Endometrial microvascular endothelial cells (primary cell): ENCODE results near the gene GNAI2. TPM values are rescaled to one million over a fixed set of nuclear protein-coding genes. Genes with fewer than 3 reads are reported as not detected.
"Not testable (repeated sequence)": the region's sequence is repeated elsewhere in the genome, so short reads cannot be mapped to it uniquely, and the experiment has no call there.

ENCODE experiments used
- in situ Hi-C: cut with HindIII; loops from 2 replicates; pipeline ENCODE4 v1.10.0; 2017; ENCODE audit warnings: low sequenced_read_pairs, low pct_unique_long_range_greater_than_20kb; ENCODE audit errors: inconsistent ontology term
- total RNA-seq: library from RNA; depleted of rRNA; stranded (reverse); fragments of >200 nt; gene quantifications from one replicate; pipeline ENCODE4 v1.2.3, GENCODE V29; 2015; ENCODE audit errors: inconsistent ontology term

Gene GNAI2
- total RNA-seq, 1 donor from 2014 or later: 611 TPM

DNA sequence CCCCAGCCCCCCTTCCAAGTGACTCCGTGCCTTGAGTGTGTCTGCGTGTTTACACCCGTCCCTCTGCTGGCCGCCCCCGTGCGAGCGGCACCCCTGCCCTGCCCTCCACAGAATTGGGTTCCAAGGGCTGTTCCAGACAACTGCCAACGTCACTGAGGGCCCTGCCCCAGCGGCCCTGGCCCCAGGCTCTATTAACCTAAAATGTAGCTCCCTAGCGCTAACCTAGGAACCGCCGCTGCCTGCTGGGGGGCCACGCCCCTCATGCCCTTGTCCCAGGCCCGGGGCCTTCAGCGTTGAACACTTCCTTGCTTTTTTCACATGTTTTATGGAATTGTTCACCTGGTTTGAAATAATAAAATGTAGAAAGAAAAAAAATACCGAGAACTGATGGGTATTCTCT lies 23.0 kb downstream of the GNAI2 start:
- in situ Hi-C loops: no loop called here

DNA sequence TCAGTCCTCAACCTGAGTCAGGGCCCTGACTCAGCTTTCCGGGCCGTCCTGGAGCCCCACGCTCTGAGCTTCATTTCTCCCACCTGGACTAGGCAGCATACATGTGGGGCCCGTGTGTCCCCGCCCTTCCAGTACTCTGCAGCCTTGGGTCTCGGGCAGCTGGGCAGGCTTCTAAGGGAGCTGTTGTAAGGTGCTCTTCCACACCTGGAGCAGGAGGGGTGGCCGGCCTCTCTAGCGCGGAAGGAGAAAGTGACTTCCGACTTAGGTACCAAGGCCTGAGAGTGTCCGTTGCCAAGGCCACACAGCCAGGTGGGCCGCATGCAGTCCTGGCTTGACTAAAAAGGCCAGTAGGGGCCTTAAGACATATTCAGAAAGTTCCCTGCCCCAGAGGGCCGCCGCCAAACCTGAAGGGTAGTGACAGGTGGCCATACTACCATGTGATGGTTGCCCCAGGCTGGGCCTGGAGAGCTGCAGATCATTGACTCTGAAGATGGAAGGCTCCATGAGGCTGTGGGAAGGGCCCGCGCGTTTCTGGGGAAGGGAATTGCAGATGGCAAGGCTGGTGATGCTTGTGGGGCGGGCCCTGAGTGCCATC lies 23.5 kb downstream of the GNAI2 start:
- in situ Hi-C loops: no loop called here

DNA sequence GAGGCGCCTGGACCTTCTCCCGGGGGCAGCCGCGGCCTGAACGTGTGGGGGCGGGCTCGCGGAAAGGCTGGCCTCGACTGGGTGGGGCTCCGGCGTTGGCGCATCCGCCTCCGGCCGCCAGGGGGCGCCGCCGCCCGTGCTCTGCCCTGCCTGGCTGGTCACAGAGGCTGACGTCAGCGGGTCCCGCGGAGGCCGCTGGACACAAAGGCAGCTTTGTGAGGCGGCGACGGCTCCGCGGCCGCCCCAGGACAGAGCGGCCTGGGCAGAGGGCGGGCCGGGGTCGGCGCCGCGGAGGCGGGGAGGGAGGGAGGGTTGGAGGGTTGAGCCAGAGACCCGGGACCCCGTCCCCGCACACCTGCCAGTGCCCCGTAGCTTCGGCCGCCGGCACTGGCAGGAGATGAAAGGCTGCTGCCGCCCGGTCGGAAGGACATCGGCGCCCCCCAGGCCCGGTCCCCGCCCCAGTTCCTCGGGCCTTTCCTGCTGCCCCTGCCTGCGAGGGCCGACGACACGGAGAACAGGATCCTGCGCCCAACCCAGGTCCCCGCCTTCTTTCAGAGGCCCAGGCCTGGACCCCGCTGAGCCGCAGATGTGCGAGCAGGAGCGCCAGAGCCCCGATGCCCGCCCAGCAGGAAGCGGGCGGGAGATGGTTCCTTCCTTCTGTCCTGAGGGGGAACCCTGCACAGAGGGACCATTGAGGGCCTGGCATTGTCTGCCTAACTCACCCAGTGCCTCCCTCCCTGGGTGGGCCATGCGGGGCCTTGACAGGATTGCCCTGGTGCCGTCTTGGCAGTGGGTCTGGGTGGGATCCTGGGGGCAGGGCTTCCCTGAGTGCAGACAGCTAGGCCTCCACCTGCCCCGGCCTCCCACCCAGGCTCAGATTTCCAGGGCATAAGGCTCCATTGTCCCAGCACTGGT lies 24.3 kb downstream of the GNAI2 start:
- in situ Hi-C loops: no loop called here

DNA sequence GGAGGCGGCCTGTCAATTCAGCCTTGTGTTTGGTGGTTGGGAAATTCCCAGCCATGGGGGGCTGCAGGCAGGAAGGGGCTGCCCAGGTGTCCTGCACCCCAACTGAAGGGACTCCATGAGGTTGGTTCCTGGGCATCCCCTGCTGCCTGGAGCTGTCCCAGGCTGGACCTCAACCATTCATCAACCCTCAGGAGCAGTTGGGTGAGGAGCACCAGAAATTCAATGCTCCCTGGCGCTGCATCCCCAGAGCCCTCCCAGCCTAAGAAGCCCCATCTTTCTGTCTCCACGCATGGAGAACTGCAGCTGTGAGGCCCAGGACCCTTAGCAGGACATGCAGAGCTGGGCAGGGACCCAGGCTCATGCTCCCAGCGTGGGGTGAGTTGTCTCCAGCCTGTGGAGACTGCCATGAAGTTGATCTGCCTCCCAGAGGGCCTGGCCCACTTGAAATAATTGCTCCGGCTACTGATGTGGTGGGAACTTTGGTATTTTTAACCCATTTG lies 25.0 kb downstream of the GNAI2 start:
- in situ Hi-C loops: no loop called here

DNA sequence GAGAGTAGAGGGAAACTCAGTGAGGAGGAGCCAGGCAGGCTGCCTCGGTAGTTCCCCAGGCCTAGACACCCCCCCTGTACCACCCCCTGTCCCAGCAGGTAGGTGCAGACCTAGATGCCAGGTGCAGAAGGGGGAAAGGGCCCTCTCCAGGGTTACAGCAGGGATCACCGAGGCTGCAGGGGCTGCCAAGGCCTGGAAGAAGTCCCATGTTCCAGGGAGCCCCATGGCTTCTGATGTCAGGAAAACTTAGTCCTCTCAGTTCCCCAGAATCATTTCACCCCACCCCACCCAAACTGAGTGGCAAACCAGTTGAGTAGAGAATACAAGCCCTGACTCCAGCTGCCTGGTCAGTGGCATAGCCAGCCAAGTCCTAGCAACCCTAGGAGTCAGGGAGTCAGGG lies 25.5 kb downstream of the GNAI2 start:
- in situ Hi-C loops: no loop called here

DNA sequence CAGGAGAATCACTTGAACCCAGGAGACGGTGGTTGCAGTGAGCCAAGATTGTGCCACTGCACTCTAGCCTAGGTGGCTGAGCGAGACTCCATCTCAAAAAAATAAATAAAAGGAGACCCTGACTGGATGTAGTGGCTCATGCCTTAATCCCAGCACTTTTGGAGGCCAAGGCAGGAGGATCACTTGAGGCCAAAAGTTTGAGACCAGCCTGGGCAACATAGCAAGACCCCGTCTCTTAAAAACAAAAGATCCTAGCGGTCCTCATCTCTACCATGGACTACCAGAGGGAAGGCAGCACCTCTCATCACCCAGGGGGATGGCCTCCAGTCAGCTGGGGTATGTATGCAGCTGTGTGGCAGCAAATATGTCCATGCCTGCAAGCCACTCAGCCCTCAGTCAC lies 26.2 kb downstream of the GNAI2 start:
- in situ Hi-C loops: not testable (repeated sequence)

GRCh38 chr3:50262778-50263177 lies 26.8 kb downstream of the GNAI2 start:
- in situ Hi-C loops: no loop called here

DNA sequence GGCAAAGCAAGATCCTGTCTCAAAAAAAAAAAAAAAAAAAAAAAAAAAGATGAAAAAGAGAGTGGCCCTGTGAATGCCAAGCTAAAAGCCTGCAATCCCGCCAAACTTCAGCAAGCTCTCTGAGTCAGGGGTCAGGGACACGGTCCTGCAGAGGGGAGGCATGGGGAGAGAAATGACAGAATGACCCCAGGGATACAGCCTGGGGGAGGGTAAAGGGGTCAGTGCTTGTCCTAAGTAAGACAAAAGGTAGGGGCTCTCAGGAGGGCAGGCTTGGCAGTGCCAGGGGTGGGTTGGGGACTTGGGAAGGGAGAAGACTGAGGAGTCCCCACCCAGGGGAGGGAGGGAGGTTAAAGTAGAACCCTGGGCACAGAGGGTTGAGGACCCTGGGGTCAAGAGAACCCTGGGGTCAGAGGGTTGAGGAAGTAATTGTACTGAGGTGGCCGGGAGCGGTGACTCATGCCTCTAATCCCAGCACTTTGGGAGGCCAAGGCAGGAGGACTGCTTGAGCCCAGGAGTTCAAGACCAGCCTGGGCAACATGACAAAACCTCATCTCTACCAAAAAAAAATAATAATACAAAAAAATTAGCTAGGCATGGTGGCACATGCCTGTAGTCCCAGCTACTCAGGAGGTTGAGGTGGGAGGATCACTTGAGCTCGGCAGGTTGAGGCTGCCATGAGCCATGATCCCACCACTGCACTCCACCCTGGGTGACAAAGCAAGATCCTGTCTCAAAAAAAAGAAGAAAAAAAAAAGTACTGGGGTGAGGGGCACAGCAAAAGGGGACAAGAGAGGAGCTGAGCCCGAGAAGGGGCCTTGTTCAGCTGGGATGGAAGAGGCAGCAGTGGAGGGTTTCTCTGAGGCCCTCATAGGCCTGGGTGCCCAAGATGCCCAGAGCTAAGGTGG lies 27.7 kb downstream of the GNAI2 start:
- in situ Hi-C loops: no loop called here

- in situ Hi-C loops: no loop called here
Observed at GRCh38 chr3:50264383-50264963, 28.5 kb downstream of the GNAI2 start.

DNA sequence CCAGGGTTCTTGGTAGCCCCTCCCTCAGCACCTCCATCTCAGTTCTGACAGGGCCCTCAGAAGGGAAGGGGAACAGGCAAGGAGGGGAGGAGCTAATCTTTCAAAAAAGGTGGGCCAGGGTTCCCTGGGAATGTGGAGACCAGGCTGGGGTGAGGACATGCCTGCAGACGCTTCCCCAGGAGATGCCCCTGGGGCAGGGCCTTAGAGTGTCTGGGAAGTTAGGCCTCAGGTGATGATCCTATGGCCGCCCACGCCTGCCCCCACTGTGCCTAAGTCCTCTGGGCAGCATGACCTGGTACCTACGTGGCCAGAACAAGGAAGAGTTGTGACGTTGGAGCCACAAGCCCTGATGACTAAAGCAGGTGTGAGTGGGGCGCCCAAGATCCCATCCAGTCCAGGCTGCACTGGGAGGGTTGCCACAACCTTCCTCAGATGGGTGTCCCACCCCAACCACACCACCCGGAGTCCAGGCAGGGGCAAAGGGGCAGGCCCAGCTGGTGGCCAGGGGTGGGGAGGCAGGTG lies 29.0 kb downstream of the GNAI2 start:
- in situ Hi-C loops: no loop called here

DNA sequence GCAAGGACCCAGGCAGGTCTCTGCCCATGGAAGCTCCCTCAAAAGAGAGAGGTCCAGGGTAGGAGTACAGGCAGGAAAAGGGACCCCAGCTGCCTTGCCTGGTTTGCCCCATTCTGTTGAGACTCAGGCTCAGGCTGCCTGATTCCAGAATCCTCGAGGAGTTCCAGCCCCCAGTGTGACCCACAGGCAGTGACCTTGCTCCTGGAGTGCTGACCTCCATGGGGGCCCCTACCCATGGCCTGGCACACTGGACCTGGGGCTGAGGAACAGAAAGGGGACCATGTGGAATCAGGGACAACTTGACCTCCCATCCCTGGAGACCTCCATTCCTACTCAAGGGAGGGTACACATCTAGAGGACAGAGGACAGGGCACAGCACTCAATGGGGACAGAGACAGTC lies 29.6 kb downstream of the GNAI2 start:
- in situ Hi-C loops: no loop called here

GRCh38 chr3:50266017-50266416 lies 30.0 kb downstream of the GNAI2 start:
- in situ Hi-C loops: no loop called here

DNA sequence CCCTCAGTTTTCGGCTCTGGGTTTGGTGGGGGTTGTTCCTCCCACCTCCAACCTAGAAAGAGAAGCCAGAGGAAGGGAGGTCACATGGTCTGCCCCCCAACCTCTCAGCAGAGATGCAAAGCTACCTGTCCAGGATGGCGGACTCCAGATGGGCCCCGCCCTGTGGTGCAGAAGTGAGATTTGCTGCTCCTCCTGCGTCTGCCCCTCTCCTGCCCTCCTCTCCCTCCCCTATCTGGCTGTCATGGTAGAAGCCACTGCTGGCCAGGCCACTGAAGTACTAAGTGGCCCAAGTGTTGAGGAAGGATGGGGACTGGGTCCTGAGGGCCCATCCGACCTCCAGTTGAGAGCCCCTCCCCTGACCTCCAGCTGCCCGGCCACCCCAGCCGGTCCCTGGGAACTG lies 30.8 kb downstream of the GNAI2 start:
- in situ Hi-C loops: no loop called here

DNA sequence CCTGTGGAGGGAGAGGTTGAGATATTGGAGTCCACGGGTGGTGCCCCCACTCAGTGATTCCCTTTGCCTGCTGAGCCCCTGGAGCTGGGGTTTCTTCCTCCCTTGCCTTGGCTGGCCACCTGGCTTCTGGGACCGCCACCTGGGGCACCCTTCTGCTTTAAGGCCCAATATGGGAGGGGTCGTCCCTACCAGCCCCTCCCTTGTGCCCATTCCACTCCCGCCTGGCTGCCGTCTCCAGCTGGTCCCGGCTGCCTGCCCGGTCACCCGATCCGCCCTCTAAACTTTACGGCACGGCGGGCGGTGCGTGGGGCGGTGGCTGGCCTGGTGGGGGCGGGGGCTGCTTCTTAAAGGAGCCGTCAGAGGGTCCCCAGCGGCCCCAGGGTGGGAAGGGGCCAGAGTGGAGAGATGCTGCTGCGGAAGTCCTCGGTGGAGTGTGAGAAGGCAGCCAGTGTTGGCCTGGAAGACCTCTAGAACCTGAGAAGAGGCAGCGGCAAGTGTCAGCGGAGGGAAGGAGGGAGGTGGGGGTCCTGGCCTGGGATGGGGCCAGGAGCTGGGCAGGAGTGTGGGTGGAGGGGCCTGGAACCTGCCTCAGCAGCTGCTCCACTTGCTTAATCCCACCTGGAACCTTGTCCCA lies 31.4 kb downstream of the GNAI2 start:
- in situ Hi-C loops: no loop called here

DNA sequence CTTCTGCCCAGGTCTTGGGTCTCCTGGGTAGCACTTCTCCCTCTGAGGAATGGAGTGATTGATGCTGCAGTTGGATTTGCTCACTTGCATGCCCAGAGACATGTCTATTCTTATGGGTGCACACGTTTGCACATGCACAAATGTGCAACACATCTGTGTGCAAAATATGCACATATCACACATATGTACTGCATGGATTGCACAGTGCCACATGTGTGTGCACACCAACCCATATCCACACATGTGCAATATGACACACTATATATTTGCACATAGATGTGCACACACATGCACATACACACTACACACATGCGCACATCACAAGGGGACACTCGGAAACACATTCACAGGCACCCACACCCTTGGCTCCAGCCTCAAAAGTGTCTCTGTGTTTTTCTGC lies 32.3 kb downstream of the GNAI2 start:
- in situ Hi-C loops: no loop called here

DNA sequence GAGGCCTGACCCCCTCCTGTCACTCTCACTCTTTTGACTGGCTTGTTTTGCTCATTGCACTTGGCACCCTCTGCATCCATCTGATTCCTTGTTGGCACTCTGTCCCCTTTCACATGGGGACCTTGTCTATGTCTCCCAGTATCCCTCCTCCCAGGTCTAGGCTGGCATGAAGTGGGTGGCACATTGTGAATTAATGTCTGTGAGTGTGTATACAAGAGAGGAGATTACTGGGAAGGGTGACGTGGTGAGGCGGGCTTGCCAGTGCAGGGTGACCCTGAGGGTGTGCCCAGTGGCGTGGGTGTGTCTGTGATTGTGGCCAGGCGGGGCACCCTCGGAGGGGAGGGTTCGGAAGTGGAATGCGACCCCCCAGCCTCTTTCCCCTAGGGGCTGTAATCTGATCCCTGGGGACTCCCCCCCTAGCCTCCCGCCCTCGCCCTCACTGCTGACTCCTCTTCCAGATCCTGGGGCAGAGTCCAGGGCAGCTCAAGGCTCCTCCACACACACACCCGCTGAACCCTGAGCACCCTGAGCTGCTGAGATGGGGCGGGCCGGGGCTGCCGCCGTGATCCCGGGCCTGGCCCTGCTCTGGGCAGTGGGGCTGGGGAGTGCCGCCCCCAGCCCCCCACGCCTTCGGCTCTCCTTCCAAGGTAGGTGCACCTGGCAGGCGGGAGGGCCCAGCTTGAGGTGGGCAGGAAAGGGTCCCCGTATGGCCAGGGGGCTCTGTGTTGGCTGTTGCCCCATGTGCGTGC lies 32.9 kb downstream of the GNAI2 start, which contains the start of gene SEMA3B:
SEMA3B (plus strand) TSS at position 445 of the 749 bp plus-strand sequence; CDS start at position 539, 94 bp downstream.
- in situ Hi-C loops: no loop called here

- in situ Hi-C loops: no loop called here
Observed at GRCh38 chr3:50269460-50269859, 33.5 kb downstream of the GNAI2 start.
